Measurements from ENCODE around the gene ZNF628.

Gene ZNF628

GRCh38 chr19:55497763-55498162 is 21.3 kb downstream of the ZNF628 start:
- DNase-seq (ENCODE audit: low read depth in 2 of 2) = no peak

GRCh38 chr19:55498246-55498840 is 21.9 kb downstream of the ZNF628 start:
- no peak for DNase-seq (ENCODE audit: low read depth in 2 of 2)

GRCh38 chr19:55500368-55500952 is 24.0 kb downstream of the ZNF628 start:
- DNase-seq (ENCODE audit: low read depth in 2 of 2) = no peak

GRCh38 chr19:55502197-55502952 is 26.0 kb downstream of the ZNF628 start:
- no peak for DNase-seq (ENCODE audit: low read depth in 2 of 2)

GRCh38 chr19:55503157-55503501 is 26.7 kb downstream of the ZNF628 start:
- DNase-seq (ENCODE audit: low read depth in 2 of 2) = no peak

- peak; percentile 86 to 88 for DNase-seq (ENCODE audit: low read depth in 2 of 2)
Observed at GRCh38 chr19:55503502-55504251, 27.3 kb downstream of the ZNF628 start.

GRCh38 chr19:55504252-55504603 is 27.8 kb downstream of the ZNF628 start:
- DNase-seq (ENCODE audit: low read depth in 2 of 2) = no peak

- DNase-seq (ENCODE audit: low read depth in 2 of 2) = no peak
Observed at GRCh38 chr19:55504981-55505380, 28.6 kb downstream of the ZNF628 start.

GRCh38 chr19:55508120-55508519 is 31.7 kb downstream of the ZNF628 start:
- no peak for DNase-seq (ENCODE audit: low read depth in 2 of 2)

- peak; percentile 81 to 86 for DNase-seq (ENCODE audit: low read depth in 2 of 2)
Observed at GRCh38 chr19:55516878-55517620, 40.6 kb downstream of the ZNF628 start.

GRCh38 chr19:55519451-55520311 is 43.3 kb downstream of the ZNF628 start:
- no peak for DNase-seq (ENCODE audit: low read depth in 2 of 2)

GRCh38 chr19:55520691-55521292 is 44.4 kb downstream of the ZNF628 start:
- no peak for DNase-seq (ENCODE audit: low read depth in 2 of 2)

GRCh38 chr19:55525289-55526101 is 49.1 kb downstream of the ZNF628 start:
- no peak for DNase-seq (ENCODE audit: low read depth in 2 of 2)

- no peak for DNase-seq (ENCODE audit: low read depth in 2 of 2)
Observed at GRCh38 chr19:55526216-55527196, 50.1 kb downstream of the ZNF628 start.

GRCh38 chr19:55527197-55528029 is 51.0 kb downstream of the ZNF628 start:
- no peak for DNase-seq (ENCODE audit: low read depth in 2 of 2)

- DNase-seq (ENCODE audit: low read depth in 2 of 2) = no peak
Observed at GRCh38 chr19:55528030-55528803, 51.8 kb downstream of the ZNF628 start.

All from stimulated activated CD8-positive, alpha-beta memory T cell treated with anti-CD3 and anti-CD28 coated beads, Interleukin-2, amount 100 ng/mL, for 1 hour (primary cell).